GM19395 (cell line): Measurements from ENCODE around the gene UBR3.
"Not testable (repeated sequence)": the region's sequence is repeated elsewhere in the genome, so short reads cannot be mapped to it uniquely, and the experiment has no call there.

ENCODE experiments used
- ATAC-seq: cut with Tn5 transposase; IDR thresholded peaks from one replicate; pipeline ENCODE4 v1.9.1; 2021; ENCODE audit warnings: mild to moderate bottlenecking, moderate library complexity; ENCODE audit not compliant: unreplicated experiment

The UBR3 gene

DNA sequence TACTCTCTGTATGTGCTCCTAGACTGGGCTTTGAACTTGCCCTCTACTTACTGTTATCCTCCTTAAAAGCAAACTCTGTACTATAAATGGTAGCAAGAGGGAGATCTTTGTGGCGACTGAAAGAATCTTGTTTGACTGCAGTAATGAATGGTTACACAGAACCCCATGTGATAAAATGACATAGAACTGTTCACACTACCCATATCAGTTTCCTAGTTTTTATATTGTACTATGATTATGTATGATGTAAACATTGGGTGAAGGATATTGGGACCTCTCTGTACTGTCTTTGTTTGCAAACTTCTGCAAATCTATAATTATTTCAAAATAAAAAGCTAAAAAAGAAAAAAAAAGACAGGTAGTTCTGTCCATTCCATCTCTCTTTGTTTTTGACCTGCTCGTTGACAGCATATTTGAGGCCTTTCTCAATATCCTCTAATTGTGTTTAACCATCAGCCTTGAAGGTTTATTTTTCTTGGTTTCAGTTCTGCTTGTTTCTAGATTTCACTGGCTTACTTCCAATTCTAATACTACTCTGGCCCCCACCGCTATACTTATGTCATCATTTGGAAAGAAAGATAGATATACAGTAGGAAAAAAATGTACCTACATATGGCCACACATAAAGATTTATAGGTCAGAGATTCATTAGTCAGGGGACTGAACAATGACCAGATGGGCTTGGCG is 271.5 kb downstream of the UBR3 start:
- peak; percentile 62 for ATAC-seq

DNA sequence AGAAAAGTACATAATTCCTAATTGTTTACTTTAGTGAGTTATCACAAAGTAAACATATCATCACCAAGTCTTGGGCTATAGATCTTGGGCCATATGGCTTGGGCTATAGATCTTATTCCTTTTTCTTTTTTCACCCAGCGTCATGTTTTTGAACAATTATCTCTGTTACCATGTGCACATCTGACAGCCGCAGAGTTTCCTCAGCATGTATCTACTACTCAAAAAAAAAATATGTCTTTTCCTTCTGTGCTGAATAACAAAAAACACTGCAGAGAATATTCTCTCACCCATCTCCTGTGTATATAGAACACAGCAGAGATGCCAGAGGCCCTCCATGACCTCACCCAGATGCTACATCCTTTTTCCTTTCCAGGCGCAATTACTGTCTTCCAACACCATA is 274.5 kb downstream of the UBR3 start:
- no peak for ATAC-seq

DNA sequence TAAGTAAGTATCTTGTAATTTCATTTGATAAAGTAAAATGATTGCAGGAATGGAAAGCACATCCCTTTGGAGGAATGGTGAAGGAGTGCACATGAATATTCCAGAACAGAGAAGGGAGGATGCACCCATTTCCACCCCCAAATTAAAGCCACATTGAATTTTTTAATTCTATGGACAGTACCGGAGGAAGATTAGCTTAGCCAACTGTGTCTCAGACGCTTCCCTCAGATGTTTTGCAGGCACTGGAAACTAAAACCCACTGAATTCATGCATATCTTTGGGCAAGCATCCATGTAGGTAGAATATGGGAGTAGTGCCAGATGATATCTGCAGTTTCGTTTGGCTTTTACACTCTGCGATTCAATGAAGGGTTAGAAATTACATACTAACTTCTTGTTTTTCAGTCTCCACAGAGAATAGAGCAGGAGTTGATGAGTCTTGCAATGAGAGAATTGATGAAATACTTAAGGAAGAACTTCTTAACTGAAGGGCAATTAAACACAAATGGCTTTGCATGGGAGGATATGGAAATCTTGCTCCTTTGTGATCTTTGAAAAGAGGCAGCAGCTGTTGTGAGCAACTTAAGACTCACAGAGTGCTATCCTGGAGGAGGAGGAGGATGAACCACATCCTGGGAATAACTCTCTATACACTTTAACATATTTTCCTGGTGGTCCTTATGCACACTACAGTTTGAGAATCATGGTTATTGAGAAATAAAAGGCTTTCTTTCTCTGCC is 279.0 kb downstream of the UBR3 start:
- ATAC-seq: no peak

DNA sequence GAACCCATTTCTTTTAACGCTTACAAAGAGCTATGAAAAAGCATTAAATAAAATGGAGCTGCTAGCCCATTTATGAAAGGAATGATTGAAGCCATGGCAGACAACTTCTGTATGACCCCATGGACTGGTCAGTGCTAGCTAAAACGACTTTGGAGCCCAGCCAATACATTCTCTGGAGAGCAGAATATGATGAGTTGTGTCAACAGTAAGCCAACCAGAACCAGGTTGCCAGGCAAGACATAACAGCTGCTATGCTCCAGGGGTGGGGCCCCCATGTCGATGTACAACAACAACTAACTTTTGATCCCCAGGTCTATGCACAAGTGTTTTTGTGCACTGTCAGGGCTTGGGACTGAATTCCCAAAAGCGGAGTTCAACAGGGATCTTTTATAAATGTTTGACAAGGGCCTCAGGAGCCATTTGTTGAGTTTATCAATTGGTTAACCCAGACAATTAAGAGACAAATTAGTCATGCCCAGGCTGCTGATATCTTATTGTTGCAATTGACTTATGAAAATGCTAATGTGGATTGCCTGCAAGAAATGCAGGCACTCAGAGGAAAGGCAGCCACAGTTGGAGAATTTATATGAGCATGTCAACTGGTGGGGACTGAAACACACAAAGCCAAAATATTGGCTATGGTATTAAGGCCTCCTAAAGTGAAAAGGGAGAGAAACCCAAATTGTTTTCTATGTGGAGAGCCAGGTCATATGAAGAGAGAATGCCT is 286.1 kb downstream of the UBR3 start:
- no peak for ATAC-seq

DNA sequence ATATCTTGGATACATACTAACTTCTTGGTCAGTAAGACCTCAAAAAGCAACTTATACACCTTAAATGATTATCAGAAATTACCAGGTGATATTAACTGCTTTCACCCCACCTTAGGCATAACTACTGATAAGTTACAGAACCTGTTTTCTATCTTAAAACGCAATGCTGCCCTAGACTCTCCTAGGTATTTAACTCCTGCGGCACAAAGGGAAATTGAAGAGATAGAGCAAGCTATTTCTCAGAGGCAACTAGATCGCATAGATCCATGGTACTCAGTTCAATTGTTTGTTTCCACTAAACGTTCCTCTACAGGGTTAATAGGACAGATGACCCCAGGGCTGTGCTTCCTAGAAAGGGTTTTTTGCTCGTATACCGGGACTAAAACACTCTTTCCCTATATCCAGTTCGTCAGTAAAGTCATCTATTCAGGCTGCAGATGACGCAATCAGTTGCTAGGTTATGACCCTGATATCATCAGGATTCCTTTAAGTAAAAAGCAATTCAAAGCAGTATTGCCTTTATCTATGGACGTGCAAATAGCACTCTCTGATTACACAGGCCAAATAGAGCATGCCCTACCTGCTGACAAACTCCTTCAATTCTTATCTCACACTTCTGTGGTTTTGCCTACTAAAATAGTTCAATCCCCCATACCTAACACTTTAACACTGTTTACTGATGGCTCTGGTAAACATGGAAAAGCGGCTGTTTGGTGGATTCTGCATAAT is 288.4 kb downstream of the UBR3 start:
- ATAC-seq: no peak

DNA sequence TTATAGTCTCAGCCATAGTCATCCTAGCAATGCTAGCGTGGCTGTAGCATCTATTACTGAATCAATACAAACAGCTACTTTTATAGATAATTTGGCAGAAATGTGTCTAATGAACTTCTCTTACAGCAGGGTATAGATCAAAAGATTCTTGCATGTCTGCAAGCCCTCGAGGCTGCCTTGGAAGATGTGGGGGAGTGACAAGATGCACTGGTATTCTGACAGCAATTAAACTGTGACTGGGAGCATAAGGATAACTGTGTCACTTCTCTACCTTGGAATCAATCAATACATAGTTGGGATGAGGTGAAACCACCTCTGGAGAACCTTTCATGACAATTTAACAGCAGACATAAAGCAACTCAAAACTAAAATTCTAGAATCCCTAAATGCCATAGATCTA is 291.4 kb downstream of the UBR3 start:
- no peak for ATAC-seq

DNA sequence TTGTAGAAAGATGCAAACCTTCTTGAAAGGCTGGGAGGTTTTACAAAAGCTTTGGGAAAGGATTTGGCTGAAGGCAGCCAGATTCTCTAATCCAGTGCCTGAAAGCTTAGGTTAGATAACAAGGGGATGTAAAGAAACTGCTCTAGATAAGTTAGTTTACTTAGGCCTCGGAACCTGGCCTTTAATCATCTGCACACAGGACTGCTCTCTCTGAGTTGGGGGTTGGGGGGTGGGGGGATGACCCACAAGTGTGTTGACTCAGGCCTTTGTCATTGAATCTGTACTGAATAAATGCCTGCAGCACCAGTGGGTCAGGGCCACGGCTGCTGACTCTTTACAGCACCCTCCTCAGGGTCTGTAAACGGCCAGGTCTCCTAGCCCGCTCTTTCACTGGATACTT is 292.1 kb downstream of the UBR3 start:
- ATAC-seq: not testable (repeated sequence)

DNA sequence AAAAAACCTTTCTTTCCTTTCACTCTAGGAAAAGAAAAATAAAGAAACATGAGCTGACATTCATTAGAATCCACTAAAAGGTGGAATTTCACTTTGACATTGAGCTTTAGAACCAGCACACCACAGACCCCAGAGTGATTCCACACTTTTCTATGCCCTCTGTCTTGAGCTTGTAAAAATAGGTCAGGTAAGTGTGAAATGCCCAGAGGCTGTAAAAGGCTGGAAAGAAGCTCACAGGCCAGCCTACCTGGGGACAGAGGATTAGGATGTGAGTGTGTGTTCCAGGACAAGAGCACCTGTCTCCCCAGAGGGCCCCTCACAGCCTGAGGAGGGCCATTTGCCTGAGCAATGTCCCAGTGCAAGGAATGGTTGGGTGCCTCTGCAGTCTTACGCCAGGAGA is 294.4 kb downstream of the UBR3 start:
- ATAC-seq: no peak

DNA sequence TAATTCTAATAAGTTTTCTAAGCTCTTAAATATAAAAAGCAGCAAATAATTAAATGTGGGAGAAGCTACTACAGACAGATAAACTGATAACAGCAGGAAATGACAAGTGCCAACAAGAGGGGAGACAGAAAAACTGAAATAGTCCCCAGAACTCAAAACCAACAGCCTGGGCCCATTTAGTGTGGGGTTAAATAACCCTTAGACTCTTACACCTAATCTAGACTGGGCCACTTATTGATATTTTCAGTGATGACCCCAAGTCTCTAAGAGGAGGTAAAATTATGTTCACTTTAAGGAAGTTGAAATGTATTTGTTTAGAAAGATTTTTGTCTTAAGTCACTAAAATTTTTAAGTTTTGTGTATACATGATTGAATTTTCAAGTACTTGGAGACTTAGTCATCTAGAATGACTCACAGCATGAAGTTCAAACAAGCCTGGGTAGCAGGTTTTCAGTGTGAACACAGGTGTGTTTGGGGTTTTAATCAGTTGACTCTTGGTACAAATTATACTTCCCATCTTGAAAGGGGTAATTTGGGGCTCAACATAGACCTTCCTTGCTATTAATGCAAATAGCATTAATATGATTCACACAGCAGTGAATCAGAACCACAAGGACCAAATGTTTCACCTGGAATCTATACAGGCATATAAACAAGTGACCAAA is 295.8 kb downstream of the UBR3 start:
- ATAC-seq: no peak

DNA sequence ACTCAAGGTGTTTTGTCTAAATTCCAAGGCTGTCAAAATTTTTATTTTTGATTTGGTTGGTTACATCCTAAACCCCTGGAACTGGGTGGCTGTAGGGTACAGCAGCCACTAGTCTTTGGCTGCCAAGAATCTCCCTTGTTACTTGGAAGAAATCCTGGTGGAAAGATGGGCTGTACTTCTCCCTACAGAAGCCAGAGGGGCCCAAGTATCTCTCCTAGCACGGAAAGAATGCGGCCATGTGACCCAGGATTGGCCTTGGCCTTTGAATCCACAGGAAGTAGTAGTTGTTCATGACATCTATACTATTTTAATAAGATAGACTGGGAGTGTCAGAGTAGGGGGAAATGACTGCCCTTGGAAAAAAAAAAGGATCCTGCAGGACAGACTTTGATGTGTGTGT is 296.3 kb downstream of the UBR3 start:
- no peak for ATAC-seq

DNA sequence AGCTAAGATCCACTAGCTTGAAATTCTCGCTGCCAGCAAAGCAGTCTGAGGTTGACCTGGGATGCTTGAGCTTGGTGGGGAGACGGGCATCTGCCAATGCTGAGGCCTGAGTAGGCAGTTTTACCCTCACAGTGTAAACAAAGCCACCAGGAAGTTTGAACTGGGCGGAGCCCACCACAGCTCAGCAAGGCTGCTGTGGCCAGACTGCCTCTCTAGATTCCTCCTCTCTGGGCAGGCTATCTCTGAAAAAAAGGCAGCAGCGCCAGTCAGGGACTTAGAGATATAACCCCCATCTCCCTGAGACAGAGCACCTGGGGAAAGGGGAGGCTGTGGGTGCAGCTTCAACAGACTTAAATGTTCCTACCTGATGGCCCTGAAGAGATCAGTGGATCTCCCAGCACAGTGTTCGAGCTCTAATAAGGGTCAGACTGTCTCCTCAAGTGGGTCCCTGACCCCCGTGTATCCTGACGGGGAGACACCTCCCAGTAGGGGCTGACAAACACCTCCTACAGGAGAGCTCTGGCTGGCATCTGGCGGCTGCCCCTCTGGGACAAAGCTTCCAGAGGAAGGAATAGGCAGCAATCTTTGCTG is 299.0 kb downstream of the UBR3 start:
- ATAC-seq: not testable (repeated sequence)
